Activated CD8-positive, alpha-beta memory T cell treated with anti-CD3 and anti-CD28 coated beads for 1 hour (primary cell): ENCODE results near the gene UBE2I.
"Not testable (repeated sequence)": the region's sequence is repeated elsewhere in the genome, so short reads cannot be mapped to it uniquely, and the experiment has no call there.

Experiments
- DNase-seq, 2 donors: peaks; one replicate each; pipeline ENCODE4 v3.0.0-alpha.2; 2020; ENCODE audit warnings: low read depth in 1 of 2; ENCODE audit errors: extremely low read depth in 1 of 2

The UBE2I gene

GRCh38 chr16:1328136-1328535, 18.7 kb downstream of the UBE2I start:
- DNase-seq = not testable (repeated sequence)

- not testable (repeated sequence) for DNase-seq
Observed at GRCh38 chr16:1328961-1329360, 19.5 kb downstream of the UBE2I start.

GRCh38 chr16:1330260-1330914, 21.0 kb downstream of the UBE2I start:
- no peak for DNase-seq

- DNase-seq = no peak
Observed at GRCh38 chr16:1330931-1331711, 21.7 kb downstream of the UBE2I start.

GRCh38 chr16:1331712-1332617, 22.5 kb downstream of the UBE2I start:
- DNase-seq = peak in 1 of 2 donors; percentile 38

GRCh38 chr16:1332618-1333148, 23.2 kb downstream of the UBE2I start:
- no peak for DNase-seq

- DNase-seq = peak in 1 of 2 donors; percentile 53
Observed at GRCh38 chr16:1333149-1333812, 23.8 kb downstream of the UBE2I start, which contains the start of gene BAIAP3. TSS of gene BAIAP3 (plus strand) at chr16:1333645. CDS start at chr16:1338550, 4,905 bp downstream.

- DNase-seq = no peak
Observed at GRCh38 chr16:1333854-1334700, 24.6 kb downstream of the UBE2I start.

GRCh38 chr16:1334739-1335138, 25.3 kb downstream of the UBE2I start:
- DNase-seq = no peak

GRCh38 chr16:1335211-1335971, 26.0 kb downstream of the UBE2I start:
- DNase-seq = no peak

GRCh38 chr16:1335996-1336395, 26.6 kb downstream of the UBE2I start:
- DNase-seq = no peak

GRCh38 chr16:1336619-1337018, 27.2 kb downstream of the UBE2I start:
- no peak for DNase-seq

GRCh38 chr16:1337486-1337885, 28.1 kb downstream of the UBE2I start:
- no peak for DNase-seq

GRCh38 chr16:1338119-1338730, 28.8 kb downstream of the UBE2I start:
- DNase-seq = no peak

GRCh38 chr16:1338855-1339675, 29.6 kb downstream of the UBE2I start:
- DNase-seq = no peak

GRCh38 chr16:1340730-1341494, 31.5 kb downstream of the UBE2I start:
- no peak for DNase-seq
